ENCODE data around the gene UTP3.
"Not testable (repeated sequence)": the region's sequence is repeated elsewhere in the genome, so short reads cannot be mapped to it uniquely, and the experiment has no call there.

Gene UTP3

GRCh38 chr4:70682142-70682541, 6.2 kb upstream of the UTP3 start:
- not testable (repeated sequence) for H3K27ac ChIP-seq; DNase-seq (ENCODE audit: low read depth, low spot score)

DNA sequence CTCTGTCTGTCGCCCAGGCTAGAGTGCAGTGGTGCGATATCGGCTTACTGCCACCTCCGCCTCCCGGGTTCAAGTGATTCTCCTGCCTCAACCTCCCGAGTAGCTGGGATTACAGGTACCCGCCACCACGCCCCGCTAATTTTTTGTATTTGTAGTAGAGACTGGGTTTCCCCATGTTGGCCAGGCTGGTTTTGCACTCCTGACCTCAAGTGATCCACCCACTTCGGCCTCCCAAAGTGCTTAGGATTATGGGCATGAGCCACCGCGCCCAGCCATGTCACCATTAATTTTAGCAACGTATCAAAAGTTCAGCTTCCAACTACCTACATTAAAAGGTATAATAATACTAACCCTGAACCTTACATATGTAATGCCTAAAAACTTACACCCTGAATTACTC, 940 bp upstream of the UTP3 start:
- peak overlapping the region; percentile 91 for H3K27ac ChIP-seq
- no peak for DNase-seq (ENCODE audit: low read depth, low spot score)

GRCh38 chr4:70688795-70689231, 481 bp downstream of the UTP3 start:
- H3K27ac ChIP-seq = peak overlapping the region; percentile 91
- DNase-seq (ENCODE audit: low read depth, low spot score) = no peak

DNA sequence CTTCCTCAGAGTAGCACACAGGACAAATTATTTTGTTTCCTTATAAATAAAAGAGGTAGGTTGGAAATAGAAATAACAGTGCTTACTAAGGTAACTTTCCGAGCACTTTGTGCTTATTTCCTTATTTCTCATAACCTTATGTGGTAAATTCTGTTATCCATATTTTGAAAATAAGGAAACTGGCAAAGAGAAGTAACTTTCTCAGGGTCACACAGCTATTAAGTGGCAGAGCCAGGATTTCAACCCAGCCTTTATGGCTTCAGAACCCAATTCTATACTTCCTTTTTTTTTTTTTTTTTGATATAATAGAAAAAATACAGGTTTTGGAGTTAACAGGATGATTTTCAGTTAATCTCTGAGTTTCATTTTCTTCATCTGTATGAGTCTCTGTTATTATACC, 3.3 kb downstream of the UTP3 start:
- no peak overlapping the region for H3K27ac ChIP-seq
- no peak for DNase-seq (ENCODE audit: low read depth, low spot score)

DNA sequence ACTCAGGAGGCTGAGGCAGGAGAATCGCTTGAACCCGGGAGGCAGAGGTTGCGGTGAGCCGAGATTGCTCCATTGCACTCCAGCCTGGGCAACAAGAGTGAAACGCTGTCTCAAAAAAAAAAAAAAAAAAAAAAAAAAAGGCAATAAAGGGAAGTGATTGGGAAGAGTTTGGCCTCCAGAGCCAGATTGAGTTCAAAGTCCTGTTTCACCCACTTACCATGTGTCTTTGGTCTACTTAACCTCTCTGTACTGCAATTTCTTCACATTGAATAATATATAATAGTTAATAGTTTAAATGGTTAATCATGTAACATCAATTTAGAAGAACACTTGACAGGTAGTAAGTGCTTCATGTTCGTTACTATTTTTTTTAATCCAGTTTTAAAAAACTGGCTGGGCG, 6.3 kb downstream of the UTP3 start:
- DNase-seq (ENCODE audit: low read depth, low spot score) = not testable (repeated sequence)

GRCh38 chr4:70698435-70698834, 10.1 kb downstream of the UTP3 start:
- not testable (repeated sequence) for H3K27ac ChIP-seq; DNase-seq (ENCODE audit: low read depth, low spot score)

More for the DNA sequence above, 6.3 kb downstream of the UTP3 start:
- H3K27ac ChIP-seq = not testable (repeated sequence)

GRCh38 chr4:70700712-70701111, 12.4 kb downstream of the UTP3 start:
- DNase-seq (ENCODE audit: low read depth, low spot score) = no peak
- H3K27ac ChIP-seq = peak overlapping the region; percentile 96

- H3K27ac ChIP-seq = peak overlapping the region; percentile 96
- no peak for DNase-seq (ENCODE audit: low read depth, low spot score)
Measured at GRCh38 chr4:70701271-70701670, 12.9 kb downstream of the UTP3 start.

DNA sequence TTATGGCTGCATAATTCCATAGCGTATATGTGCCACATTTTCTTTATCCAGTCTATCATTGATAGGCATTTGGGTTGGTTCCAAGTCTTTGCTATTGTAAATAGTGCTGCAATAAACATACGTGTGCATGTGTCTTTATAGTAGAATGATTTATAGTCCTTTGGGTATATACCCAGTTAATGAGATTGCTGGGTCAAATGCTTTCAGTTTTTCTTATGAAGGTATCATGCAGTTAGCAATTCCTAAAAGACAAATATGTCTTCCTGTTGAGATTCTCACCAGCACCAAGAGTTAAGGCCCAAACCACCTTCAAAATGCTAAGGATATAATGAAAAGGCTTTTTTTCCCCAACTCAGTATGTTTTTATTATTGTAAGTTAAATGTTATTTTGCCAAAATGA, 14.3 kb downstream of the UTP3 start:
- DNase-seq (ENCODE audit: low read depth, low spot score) = not testable (repeated sequence)
- H3K27ac ChIP-seq = peak overlapping the region; percentile 96

DNA sequence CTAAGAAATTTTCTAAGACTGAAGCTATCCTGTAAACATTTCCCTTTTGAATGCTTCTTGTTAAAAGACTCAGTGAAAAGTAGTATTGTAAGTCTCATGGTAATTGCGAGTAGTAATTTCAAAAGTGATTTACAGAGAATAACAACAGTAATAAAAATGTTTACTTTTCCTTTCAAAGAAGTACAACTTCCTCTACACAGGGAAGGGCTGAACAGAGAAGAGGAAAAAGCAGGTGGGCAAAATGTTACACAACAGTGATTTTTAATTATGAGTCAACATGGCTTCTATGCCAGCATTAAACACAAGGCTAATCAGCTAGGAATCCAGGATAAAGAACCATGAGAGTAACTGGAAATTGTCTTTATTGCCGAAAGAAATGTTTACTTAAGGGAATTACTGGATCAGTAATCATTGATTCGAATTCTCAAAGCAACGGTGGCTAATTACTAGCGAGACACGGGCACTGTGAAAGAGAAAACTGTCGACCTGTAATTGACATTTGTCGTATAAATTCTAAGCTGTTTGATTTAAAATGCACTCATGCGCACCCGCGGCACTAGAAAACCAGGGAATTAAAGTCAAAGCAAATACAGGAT, 15.4 kb downstream of the UTP3 start:
- DNase-seq (ENCODE audit: low read depth, low spot score) = no peak
- H3K27ac ChIP-seq = peak overlapping the region; percentile 96

DNA sequence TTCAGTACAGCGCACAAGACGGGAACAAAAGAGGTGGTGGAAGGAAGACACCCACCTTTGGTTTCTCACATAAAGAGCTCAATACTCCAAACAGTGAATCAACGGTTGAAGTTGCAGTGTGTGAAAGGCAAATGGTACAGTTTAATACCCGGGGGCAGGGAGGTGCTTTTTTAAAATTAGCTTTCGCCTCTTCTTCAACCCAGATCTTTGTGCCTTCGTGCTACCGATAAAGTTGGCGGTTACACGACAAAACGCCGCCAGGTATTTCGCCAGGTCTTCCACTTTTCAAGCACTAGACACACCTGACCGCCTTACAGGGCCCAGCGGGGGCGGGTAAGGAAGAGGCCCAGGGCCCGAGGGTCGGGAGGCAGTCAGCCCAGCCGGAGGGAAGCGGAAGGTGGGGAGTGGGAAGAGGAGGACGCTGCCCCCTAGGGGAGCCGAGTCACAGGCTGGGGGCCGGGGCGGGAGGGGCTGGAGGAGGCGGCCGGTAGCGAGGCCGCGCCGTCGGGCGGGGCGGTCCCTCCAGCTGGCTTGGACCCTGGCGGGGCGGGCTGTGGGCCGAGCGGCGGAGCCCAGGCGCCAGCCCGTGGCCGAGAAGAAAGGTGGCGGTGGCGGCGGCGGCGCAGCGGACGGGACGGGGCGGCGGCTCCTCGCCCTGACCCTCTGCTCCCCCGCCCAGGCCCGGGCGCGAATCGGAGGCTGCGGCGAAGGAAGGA, 16.0 kb downstream of the UTP3 start:
- peak overlapping the region; percentile 96 for H3K27ac ChIP-seq
- no peak for DNase-seq (ENCODE audit: low read depth, low spot score)

- H3K27ac ChIP-seq = peak overlapping the region; percentile 96
- DNase-seq (ENCODE audit: low read depth, low spot score) = no peak
Measured at GRCh38 chr4:70704931-70705182, 16.5 kb downstream of the UTP3 start.

DNA sequence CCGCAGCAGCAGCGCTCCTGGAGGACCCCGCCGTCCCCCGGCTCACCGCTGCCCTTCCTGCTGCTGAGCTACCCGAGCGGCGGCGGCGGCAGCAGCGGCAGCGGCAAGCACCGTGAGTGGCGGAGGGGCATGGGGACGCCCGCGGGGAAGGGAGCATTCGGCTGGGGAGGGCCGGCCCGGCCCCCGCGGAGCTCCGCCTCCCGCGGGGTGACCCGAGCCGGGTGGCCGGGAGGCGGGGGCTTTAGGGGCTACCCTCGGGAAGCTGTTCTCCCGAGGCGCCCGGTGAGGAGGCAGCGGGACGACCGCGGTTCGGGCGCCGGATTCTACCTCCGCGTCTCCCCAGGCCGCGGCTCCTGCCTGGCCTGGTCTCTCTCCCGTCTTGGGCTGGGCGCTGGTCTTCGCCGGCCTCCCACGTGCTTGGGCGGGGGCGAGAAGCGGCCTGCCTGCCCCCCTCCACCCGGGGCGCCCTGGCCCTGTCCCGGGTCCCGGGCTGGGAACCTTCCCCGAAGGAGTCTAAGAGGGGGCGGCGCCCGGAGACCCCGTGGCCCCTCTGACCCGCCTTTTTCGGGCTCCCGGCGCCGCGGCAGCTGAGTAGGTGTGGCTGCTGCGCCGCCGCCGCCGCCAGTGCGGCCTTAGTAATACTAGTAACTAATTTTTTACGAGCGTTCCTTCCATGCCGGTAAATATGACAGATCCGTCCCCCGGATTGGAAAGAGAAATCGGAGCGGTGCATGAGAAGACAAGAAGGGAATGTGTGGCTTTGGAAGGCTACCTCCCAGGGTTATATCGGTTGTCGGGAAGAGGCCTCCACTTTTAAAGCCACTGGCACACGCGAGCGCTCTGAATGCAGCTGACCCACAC, 17.1 kb downstream of the UTP3 start:
- no peak for DNase-seq (ENCODE audit: low read depth, low spot score)
- peak overlapping the region; percentile 96 for H3K27ac ChIP-seq

DNA sequence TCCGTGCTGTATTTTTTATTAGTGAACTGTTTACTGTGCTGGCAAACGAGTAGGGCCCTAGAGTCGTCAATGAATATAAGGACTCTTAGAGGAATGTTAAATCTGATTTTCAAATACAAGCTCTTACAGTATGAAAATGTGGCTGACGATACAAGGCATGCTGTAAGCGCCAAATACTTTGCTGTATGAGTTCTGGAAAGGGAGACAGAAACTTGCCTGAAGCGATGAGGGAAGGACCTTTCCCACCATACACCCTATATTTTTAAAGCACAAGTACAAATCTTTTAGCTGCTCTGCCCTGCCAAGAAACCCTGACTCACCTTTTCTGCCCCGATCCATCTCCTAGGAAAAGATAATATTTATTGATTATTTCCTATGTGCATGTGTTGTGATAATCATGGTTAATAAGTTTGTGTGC, 17.7 kb downstream of the UTP3 start:
- DNase-seq (ENCODE audit: low read depth, low spot score) = no peak
- H3K27ac ChIP-seq = peak overlapping the region; percentile 96

DNA sequence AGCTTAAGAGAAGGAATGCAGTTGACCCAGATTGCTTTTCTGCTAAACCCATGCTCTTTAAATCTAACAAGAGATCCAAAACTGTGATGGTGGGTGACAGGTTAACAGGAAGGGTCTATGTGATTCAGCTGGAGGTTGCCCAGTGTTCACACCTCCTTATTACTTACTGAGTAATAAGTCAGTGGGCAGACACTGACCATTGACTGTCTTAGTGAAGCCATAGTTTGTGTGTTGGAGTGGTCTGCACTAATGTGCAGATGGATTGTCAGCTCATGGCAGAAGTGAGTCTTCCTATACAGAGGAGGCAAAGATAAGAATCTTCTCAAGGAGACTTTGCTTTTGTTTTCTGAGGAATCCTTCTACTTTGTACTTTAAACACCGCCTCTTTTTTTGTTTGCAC, 18.2 kb downstream of the UTP3 start:
- DNase-seq (ENCODE audit: low read depth, low spot score) = no peak
- peak overlapping the region; percentile 96 for H3K27ac ChIP-seq

GRCh38 chr4:70709611-70710205, 21.4 kb downstream of the UTP3 start:
- no peak overlapping the region for H3K27ac ChIP-seq

DNA sequence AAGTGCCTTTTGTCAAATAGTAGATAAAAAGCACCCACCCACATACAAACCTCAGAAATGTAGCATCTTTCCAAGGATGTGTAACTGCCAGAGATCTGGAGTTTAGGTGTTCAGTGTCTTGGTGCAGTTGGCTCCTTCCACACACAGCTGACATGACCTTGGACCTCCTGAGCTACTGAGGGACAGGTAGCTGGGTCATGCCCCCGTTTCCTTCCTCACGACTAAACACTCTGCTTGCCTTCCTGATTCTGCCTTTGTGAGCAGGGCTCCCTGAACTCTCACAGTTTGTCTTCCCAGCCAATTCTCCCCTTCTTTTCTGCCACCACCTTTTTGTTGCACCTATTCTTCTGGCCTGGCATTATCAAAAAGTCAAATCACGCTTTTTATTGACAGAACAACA, 23.3 kb downstream of the UTP3 start:
- DNase-seq (ENCODE audit: low read depth, low spot score) = no peak
- H3K27ac ChIP-seq = no peak overlapping the region

More at GRCh38 chr4:70709611-70710205, 21.4 kb downstream of the UTP3 start:
- no peak for DNase-seq (ENCODE audit: low read depth, low spot score)

GRCh38 chr4:70712150-70712549, 23.8 kb downstream of the UTP3 start:
- no peak overlapping the region for H3K27ac ChIP-seq
- DNase-seq (ENCODE audit: low read depth, low spot score) = no peak

- no peak for DNase-seq (ENCODE audit: low read depth, low spot score)
- peak overlapping the region; percentile 54 for H3K27ac ChIP-seq
Measured at GRCh38 chr4:70712604-70713452, 24.5 kb downstream of the UTP3 start.

All from epithelial cell of prostate (primary cell).